HL-60 (cell line): Measurements from ENCODE around the gene PDGFD.

ENCODE experiments used
- CTCF ChIP-seq: IDR thresholded peaks from one replicate; pipeline ENCODE4 v1.5.1; 2011; ENCODE audit warnings: low read length, control low read depth, inconsistent platforms; ENCODE audit not compliant: insufficient read depth
- GABPA ChIP-seq: IDR thresholded peaks from 2 replicates; pipeline ENCODE4 v1.6.1; 2012; ENCODE audit warnings: low read depth
- POLR2AphosphoS5 ChIP-seq: IDR thresholded peaks from 2 replicates; pipeline ENCODE4 v1.6.1; 2012; ENCODE audit warnings: low read depth
- SPI1 ChIP-seq: IDR thresholded peaks from 2 replicates; pipeline ENCODE4 v1.6.1; 2012; ENCODE audit warnings: low read depth, mild to moderate bottlenecking, borderline replicate concordance
- TF ChIP-seq, protein P1 (sequence below): IDR thresholded peaks from 2 replicates; pipeline ENCODE4 v1.6.1; 2012; ENCODE audit warnings: low read depth; ENCODE audit not compliant: insufficient replicate concordance

GRCh38 chr11:103936059-103936458 is 227.9 kb downstream of the PDGFD start:
- TF ChIP-seq POLR2AphosphoS5 (no peak), CTCF (no peak), SPI1 (no peak), GABPA (no peak)
- TF ChIP-seq, protein P1, sequence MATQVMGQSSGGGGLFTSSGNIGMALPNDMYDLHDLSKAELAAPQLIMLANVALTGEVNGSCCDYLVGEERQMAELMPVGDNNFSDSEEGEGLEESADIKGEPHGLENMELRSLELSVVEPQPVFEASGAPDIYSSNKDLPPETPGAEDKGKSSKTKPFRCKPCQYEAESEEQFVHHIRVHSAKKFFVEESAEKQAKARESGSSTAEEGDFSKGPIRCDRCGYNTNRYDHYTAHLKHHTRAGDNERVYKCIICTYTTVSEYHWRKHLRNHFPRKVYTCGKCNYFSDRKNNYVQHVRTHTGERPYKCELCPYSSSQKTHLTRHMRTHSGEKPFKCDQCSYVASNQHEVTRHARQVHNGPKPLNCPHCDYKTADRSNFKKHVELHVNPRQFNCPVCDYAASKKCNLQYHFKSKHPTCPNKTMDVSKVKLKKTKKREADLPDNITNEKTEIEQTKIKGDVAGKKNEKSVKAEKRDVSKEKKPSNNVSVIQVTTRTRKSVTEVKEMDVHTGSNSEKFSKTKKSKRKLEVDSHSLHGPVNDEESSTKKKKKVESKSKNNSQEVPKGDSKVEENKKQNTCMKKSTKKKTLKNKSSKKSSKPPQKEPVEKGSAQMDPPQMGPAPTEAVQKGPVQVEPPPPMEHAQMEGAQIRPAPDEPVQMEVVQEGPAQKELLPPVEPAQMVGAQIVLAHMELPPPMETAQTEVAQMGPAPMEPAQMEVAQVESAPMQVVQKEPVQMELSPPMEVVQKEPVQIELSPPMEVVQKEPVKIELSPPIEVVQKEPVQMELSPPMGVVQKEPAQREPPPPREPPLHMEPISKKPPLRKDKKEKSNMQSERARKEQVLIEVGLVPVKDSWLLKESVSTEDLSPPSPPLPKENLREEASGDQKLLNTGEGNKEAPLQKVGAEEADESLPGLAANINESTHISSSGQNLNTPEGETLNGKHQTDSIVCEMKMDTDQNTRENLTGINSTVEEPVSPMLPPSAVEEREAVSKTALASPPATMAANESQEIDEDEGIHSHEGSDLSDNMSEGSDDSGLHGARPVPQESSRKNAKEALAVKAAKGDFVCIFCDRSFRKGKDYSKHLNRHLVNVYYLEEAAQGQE, result no peak
